ENCODE measurements around the gene ARAP3. TPM values are rescaled to one million over a fixed set of nuclear protein-coding genes. Genes with fewer than 3 reads are reported as not detected.

The ARAP3 gene
- total RNA-seq, 1 experiment from 2014 or later = 27.6 TPM

- Histone ChIP-seq H2BK15ac (ENCODE audit: low read depth, low read length) (no peak overlapping the region), H3K9ac (ENCODE audit: extremely low read depth, insufficient read length, low read length) (no peak overlapping the region), H2BK20ac (ENCODE audit: low read depth, low read length, poor library complexity, severe bottlenecking) (no peak overlapping the region), H3K56ac (ENCODE audit: insufficient read length, low read depth, low read length) (no peak overlapping the region), H3K27me3 (ENCODE audit: insufficient read depth, low read length) (no peaks in the 10 kb centered on the region; the same call in 1 of the 2 replicates), H3K18ac (ENCODE audit: insufficient read length, low read depth, low read length) (no peak overlapping the region), H2BK120ac (ENCODE audit: low read depth, low read length, poor library complexity, severe bottlenecking) (no peak overlapping the region), H3K79me2 (ENCODE audit: insufficient read depth, low read length) (no peaks in the 10 kb centered on the region), H2AK5ac (ENCODE audit: insufficient read length, low read length) (no peak overlapping the region), H3K4ac (ENCODE audit: low read depth, low read length) (no peak overlapping the region), H3K14ac (ENCODE audit: insufficient read depth, low read length) (no peak overlapping the region), H3K79me1 (ENCODE audit: insufficient read depth, low read depth, low read length, poor library complexity, severe bottlenecking) (no peaks in the 10 kb centered on the region), H3K23ac (ENCODE audit: insufficient read length, low read depth, low read length) (no peak overlapping the region), H4K5ac (ENCODE audit: insufficient read length, low read depth, low read length) (no peak overlapping the region), H4K20me1 (ENCODE audit: control insufficient read depth, insufficient read depth, insufficient read length) (no peaks in the 10 kb centered on the region), H3K23me2 (ENCODE audit: insufficient read length, low read depth, low read length, poor library complexity, severe bottlenecking) (peaks cover 4% of the 10 kb centered on the region), H3K4me2 (ENCODE audit: insufficient read depth, insufficient read length, low read length) (no peak overlapping the region), H3T11ph (ENCODE audit: low read length) (no peak overlapping the region), H2BK12ac (ENCODE audit: insufficient read length, low read depth, low read length) (no peak overlapping the region), H2BK5ac (ENCODE audit: insufficient read length, low read length) (no peak overlapping the region), H4K91ac (ENCODE audit: insufficient read length, low read depth, low read length) (no peak overlapping the region), H4K8ac (replicated peaks; ENCODE audit: insufficient read length, low read depth, low read length) (no peak overlapping the region), H3K4me1 (ENCODE audit: insufficient read depth, low read length) (peaks cover 4% of the 10 kb centered on the region; the same call in 1 of the 2 replicates), H3K27ac (ENCODE audit: insufficient read length, low read depth, low read length) (no peak overlapping the region), H2AFZ (ENCODE audit: low read length) (no peak overlapping the region), H3K9me3 (ENCODE audit: control insufficient read depth, low read depth, low read length) (no peaks in the 10 kb centered on the region)
- peaks cover 43% of the 10 kb centered on the region for H3K27me3 Mint-ChIP-seq (ENCODE audit: low read depth)
- WGBS (ENCODE audit: extremely low coverage, insufficient read length, low lambda C conversion rate) = no CpG with 5 or more reads among the region's 3 CpGs
- no peak overlapping the region for H3K4me3 Mint-ChIP-seq
- H3K9me3 Mint-ChIP-seq = no peaks in the 10 kb centered on the region
- no peaks in the 10 kb centered on the region for H3K36me3 Mint-ChIP-seq (ENCODE audit: insufficient read depth in 1 of 3, low read depth in 3 of 3)
- TF ChIP-seq CTCF (conservative IDR thresholded peaks at IDR 0.05) = no peak
- no peak for DNase-seq
- H3K27ac Mint-ChIP-seq = no peak overlapping the region
- H3K4me1 Mint-ChIP-seq = peaks cover 30 to 35% of the 10 kb centered on the region in 2 experiments
Observed at GRCh38 chr5:141697586-141697985, 15.6 kb upstream of the ARAP3 start.

Measured in H9 (cell line).